Middle frontal gyrus (tissue), 1 donor: ENCODE data around the gene PLEKHG3.

Experiments used
- DNase-seq: peaks from one replicate; pipeline ENCODE4 v3.0.0-alpha.2; 2015; ENCODE audit warnings: low spot score; ENCODE audit errors: extremely low spot score

The PLEKHG3 gene

DNA sequence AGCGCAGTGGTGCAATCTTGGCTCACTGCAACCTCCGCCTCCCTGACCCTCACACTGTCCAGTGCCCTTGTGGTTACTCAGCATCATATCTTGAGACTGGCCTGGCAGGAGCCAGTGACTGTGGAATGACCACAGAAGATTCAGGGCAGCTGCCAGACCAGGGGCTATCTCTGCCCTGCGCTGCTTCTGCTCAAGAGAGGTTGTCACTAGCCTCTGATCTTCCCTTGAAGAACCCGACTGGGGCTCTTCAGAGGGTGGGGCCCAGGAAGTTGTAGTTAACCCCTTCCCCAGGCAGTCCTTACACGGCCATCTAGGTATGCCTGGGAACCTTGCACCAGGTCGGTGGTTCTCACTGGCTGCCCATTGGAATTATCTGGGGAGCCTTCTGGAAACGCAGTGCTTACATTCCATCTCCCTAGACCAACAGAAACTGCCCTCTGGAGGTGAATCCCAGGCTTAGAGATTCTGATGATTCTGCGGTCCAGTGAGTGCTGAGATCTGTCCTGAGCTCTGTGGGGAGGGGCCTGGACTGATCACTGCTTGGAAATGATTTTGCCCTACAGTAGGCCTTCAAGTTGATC lies 41.4 kb downstream of the PLEKHG3 start:
- no peak for DNase-seq

DNA sequence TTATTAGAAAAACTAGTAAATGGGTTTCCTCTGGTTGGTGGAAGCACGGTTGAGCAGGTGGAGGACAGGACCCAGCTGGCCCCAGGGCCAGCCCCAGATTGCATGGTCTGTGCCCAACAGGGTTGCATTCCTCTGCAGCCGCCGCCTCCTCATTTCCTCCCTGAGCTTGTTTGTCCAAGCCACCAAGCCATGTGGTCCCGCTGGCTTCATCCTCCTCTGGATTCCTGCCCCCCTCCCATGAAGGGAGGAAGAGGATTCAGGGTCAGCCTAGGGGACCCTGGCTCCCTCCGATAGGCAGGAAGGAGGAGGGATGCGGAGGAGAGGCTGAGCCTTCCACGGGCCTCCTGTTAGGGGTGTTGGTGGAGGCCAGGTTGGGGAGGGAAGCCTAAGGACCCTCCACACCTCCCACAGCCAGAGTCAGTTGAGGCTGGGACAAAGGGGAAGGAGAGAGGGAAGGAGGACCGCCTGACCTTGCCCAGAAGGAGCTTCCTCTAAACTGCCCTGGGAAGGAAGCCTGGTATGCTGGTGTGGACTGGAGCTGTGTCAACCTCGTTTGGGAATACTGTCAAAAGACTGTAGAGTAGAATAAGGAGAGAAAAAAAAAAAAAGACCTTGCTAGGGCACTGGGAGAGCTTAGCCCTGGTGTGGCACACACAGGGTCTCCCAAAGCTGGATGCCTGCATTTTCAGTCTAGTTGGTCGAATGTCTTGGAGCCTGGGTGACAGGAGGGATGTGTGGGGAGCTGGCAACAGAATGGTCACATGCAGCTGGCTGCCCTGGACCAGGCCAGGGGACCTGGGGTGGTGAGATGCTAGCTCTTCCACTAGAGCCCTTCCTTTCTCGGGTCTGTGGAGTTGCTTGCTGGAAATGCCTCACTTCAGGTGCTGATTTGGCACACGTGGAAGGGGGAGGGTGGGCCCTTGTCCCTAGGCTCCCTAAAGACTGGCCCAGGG lies 42.4 kb downstream of the PLEKHG3 start:
- no peak for DNase-seq

DNA sequence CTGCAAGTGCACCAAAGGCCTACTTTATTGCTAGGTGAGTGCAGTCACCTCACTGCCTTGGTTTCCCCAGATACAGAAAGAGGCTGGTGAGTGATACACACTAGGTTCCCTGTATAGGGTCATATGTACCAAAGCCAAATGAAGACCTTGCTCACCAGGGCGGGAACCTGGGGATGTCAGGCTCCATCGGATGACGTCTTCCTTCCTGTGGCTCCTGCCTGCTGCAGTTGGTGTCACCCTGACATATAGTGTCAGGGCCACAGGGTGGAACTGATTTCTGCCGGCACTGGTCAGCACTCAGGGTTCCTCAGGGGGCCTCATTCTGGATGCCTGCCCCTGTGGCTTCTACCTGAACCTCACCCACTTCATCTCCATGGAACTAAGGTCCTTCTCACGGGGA lies 43.1 kb downstream of the PLEKHG3 start:
- no peak for DNase-seq

DNA sequence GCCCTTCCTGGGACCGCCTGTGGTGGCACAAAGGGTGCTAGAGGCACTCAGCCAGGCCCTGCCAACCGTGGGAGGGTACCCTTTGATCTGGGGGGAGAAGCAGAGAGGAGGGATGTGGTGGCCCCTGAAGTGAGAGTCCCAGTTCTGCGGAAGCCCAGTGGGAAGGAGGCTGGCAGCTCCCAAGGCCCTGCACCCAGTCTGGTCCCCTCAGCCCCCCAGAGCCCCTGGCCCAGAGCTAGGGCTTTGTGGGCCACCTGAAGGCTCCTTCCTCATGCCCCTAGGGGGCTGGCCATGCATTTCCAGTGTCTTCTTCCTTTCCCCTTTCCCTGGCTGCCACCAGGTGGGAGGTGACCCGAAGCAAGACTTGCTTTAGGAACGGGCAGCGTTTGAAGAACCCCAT lies 44.3 kb downstream of the PLEKHG3 start:
- no peak for DNase-seq

DNA sequence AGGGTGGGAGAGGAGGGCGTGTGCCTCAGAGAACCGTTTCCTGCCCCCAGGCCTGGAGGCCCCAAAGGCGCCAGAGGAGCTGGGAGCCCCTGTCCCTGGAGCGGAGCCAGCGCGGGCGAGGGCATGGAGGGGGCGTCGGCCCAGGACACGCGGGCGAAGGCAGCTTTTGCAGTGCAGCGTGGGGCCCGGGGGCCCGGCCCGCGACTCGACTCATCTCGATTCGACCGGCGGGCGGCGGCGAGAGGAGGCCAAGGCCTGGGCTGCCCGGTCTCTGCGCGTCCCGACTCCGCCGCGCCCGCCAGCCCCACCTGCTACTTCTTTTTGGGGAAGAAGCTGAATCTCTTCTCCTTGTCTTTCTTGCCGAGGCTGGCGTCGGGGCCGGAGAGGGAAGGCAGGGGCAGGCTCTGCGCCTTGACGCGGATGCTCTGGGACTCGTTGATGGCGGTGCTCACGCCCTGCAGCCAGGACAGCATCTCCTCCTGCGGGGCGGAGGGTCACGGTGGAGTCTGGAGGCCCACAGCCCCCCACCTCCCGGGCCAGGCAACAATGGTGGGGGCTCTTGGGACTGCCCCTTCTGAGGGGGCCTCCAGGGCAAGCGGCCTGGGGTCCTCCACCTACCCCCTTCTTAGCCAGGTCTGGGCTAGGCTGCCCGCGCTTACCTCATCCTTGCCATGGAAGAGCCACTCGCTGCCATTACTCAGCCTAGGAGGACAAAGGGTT lies 44.9 kb downstream of the PLEKHG3 start:
- DNase-seq: no peak

DNA sequence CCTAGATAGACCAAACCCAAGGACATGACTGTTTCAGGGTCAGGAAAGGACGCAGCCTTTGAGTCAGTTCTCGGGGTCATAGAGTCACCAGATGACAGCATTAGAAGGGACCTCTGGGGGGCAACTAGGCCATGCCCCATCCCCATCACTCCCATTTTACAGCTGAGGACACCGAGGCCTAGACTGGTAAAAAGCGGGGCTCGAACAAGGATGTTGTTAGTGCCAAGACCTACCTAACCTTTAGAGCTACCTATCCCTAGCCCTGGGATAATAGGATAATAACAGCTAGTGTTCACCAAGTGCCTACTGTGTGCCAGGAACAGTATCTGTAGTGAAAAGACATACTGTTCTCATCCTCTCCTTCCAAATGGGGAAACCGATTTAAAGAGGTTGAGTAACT lies 48.7 kb downstream of the PLEKHG3 start:
- DNase-seq: no peak

DNA sequence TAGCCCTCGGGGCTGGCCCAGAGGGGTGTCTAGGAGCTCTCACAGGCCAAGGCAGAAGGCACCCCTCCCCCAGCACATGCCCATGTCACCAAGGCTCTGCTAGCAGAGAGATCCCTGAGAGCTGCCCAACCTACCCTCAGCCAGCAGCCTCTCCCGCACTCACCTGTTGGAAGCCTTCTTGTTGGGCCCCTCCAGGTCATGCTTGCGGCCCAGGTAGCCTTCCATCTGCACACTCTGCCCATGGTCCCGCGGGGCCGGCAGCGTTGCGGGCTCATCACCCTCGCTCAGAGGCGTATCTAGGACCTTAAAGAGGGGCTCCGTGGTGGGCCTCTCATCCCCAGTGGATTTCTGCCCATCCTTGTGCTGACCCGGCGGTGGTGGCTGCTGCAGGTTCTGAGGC lies 49.1 kb downstream of the PLEKHG3 start:
- no peak for DNase-seq

DNA sequence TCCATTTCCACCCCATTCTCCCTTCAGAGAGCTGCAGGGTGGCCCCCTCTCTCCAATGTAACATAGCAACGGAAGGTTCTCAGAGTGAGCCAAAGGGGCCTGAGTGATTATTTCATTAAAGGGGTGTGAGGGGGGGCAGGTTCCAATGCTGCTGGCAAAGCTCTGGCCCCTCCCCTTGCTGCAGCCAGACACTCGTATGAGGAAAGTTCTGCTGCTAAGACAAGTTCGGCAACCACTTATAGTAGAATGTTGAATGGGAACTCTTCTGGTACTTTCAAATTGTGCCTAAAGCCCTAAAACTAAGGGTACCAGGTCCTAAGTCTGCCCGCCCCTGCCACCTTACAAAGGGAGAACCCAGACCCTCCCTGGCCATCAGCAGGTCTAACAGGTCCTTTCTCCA lies 49.8 kb downstream of the PLEKHG3 start:
- DNase-seq: no peak

DNA sequence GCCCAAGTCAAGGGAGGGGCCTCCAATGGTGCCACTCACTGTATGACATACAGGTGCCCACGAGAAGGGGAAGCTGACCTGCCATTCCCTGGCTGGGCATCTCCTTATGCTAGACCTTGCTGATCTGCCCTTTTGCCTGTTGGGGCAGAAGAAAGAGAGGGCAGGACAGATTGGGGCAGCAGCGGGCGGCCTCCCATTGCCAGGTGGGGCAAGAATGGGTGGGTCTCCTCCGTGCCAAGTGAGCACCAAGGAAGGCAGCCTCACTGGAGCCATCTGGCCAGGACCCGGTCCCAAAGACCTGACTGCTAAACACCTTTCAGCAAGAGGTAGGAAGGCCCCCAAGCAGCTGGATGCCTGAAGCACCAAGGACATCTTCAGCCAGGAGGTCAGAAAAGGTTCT lies 50.5 kb downstream of the PLEKHG3 start:
- DNase-seq: no peak

DNA sequence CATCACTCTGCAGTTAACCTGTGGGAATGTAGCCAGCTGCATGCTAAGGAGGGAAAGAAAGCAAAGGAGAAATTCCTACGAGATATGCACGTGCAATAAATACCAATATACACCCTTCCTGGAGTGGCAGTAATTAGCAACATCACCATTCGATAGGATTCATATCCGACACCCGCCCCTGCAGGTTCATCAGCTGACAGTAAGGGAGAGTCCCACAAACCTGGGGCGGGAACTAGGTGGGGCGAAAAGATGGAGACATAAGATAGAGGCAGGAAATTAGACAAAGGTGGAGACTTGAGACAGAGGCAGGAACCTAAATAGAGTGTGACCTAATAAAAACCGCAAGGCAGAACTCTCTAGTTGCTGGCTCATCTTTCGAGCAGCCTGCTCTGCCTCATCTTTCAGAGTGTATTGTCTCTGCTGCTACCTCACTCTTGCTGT lies 51.6 kb downstream of the PLEKHG3 start:
- no peak for DNase-seq

DNA sequence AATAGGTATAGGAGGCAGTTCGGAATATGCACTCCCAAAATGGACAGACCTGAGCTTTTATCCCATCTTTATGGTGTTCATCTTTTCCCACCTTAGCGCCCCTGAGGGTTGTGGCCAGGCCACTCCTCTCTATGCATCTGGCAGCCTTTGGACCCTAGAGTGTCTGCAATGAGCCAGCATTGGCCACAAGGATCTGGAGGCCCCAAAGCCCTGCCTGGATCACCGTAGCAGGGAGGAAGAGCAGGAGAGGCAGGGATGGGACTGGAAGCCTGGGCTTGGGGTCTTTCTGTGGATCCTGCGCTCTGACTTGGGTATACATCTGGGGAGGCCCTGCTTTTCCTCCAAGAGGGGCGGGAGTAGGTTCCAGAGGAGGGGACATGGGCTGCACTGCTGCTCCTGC lies 52.5 kb downstream of the PLEKHG3 start:
- DNase-seq: no peak

DNA sequence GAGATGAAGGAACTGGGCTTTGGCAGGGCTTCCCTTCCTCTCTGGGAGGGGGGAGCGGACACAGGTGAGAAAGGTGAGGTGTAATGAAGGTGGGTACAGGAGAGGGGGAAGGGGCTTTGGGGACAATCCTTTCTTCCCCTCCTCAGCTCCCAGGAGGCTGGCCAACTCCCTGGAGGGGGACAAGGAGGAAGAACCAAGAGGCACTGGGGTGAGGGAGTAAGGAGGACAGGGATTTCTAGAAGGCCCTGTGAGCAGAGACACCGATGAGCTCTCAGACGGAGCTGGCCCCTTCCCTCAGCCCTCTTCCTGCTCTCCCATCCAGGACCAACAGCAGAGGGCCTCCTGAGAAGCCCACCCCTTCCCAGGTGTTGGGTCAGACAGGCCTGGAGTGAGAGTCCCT lies 53.4 kb downstream of the PLEKHG3 start:
- no peak for DNase-seq

DNA sequence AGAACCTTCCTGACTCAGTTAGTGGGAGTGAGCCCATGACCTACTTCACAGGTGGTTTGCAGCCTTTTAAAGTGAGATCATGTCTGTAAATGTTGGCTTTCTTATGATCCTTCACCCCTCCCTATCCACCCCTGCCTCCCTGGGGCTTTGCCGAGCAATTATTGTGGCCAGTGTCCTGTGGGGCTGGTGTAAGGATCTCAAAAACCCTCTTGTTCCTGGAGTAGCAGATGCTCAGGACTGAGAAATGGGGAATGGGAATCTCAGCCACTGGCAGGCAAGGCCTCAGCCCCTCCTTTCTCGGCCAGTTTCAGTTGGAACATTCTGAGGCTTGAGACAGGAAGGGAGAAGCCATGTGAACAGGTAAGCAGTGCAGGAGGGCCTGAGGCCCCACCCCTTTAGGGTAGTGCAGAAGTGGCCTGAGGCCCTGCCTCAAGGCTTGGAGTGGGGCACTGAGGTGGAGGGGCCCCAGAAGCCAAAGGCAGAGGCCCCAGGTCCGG lies 53.8 kb downstream of the PLEKHG3 start:
- no peak for DNase-seq

DNA sequence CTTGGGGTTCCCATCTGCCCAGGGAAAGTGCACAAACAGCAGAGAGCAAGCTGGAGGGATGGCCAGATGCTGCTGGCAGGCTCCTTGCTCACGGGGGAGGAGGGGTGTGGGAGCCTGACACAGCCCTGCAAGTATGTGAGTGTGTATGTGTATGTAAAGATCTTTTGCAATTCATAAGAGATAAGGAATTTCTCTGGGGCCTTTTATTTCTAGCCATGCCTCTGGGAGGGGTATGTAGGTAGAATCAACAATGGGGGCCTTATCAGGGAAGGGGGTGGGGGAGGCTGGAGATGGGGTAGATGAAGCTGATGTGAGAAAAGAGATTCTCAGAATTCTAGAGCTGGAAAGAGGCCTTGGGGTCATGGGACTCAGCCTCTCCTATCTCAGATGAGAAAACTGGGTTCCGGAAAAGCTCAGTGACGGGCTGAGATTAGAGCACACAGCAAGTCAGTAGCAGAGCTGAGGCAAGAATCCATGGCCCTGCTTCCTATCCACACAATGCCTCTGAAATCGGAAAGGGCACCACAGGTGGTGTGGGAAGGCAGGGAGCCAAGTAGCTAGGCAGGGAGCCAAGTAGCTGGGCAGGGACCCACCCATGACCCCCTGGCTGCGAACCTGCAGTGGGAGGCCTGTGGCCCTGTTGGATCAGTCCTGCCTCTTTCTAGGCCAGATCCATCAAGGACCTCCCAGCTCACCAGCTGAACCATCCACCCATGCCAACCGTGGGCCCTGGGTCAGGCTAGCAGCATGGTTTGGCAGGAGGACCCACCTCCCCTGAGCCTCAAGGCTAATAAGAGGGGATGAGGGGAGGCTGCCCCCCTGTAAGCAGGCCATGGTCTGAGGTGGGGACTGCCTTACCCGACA lies 54.7 kb downstream of the PLEKHG3 start:
- no peak for DNase-seq

DNA sequence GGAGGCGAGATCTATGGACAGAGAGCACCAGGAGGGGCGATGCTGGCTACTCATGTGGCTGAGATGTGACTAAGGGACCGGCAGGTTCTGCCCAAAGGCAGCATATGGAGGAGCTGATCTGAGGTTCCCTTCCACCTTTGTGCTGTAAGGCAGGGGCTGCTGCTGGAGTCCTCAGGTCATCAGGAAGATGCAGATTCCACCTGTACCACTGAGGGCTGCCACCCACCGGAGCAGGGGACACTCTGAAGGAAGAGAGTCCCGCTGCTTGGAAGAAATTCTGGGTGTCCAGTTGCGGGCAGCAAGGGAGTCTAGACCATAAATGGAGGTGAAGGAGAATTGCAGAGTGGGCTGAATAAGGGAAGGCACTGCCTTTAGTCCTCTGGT lies 55.3 kb downstream of the PLEKHG3 start:
- DNase-seq: no peak

DNA sequence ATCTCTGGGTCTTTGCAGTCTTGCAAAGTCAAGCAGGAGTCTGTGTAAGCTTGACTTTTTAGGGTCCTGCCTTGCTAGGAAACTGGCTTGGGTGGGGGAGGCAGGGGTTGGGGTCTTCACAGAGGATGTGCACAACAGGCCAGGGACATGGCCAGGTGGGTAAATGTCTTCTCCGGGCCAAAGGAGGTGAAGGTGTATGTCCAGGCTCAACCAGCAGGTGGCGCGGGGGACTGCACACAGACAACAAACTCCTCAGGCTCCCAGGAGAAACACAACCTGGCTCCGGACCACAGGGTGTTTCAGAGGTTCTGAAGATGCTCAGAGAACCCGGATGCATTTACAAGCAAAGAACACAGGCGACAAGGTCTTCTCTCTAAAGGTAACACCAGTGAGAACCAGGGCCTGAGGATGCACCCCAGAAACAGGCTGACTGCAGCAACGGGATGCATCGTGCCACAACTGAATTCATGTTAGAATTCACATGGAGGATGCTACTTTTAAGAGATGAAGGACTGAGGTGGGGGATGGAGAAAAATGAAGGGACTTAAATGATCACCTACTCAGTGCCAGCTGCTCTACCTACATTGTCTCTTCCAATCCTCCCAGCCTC lies 56.0 kb downstream of the PLEKHG3 start:
- no peak for DNase-seq

DNA sequence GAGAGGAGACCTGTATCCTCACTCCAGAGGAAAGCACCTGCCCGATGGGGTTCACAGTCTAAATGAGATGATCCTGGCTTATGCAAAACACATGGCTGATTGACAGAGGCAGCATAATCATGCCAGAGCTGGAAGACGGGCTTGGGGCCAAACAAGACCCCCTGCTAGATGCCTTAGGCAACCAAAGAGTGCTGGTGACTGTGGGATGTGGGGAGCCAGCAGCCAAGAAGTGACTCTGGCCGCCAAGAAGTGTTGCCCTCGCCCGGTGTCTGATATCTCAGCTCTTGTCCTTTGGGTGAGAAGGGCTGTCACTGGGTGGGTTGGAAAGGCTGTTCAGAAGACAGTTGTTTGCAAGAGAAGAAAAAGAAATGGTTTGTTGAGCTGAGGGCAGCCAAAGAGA lies 56.7 kb downstream of the PLEKHG3 start:
- no peak for DNase-seq

DNA sequence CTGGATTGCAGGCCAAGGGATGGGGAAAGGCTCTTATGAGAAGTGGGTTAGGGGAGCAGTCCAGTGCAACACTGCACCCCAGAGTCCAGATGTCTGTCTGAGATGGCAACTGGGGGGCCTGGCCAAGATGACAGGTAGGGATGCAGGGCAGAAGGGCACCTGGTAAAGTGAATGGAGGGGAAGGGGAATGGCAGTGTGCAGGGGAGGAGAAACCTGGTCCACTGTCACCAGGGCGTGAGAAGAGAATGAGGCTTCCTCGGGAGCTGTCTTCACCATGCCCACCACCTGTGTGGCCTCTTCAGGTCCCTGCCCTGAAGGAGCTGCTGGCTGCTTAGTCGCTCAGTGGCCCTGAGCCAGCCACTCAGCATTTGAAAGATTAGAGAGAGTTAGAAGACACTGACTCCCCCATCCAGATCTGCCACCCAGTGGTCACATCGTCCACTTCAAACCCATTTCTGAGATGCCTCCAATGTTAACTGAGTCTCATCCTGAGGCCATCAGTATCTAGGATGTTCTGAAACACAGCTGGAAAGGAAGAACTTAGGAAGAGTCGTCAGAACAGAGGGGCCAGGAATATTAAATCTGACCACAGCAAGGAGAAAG lies 57.3 kb downstream of the PLEKHG3 start:
- no peak for DNase-seq

DNA sequence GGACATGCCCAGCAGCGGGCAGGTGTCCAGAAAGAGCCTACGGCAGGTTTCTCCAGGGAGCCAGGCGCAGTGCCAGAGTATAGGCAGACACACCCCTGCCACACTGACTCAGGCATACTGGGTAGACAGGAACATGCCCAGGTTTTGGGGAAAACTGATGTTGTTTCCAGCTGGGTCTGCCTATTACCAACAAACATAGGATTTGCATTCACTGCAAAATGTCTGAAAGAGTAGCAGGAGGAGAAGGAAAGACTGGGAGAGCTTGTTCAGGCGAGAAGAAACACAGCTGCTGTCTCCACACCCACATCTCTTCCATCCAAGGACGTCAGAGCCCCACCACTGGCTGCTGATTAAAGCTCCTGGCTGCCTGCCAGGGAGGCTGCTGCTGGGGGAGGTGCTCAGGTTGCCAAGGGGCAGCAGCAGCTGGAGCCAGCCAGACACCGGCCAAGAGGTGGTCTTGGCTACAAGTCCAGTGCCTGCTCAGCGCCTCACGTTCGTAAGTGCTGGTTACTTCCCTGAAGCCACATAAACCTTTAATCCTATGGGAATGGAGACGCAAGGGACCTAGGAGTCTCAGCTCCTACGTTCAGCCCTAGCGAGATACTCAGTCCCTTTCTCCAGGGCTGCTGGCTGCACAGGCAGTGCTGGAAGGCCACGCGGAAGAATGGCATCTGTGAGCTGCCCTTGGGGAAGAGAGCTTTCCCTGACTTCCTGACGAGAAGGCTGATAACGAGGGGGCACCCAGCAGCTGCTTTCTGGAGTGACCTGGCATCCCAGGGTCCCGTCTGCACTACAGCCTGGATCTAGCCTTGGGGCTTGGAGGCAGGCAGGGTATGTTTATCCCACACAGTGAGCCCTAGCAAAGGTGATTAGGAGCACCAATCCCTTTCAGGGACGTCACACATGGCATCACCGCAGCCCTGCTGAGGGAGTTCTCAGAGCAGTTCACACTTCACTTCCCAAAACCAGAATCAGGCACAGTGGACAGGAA lies 58.1 kb downstream of the PLEKHG3 start:
- no peak for DNase-seq
